ENCODE results near the gene POLDIP3.
A peak's percentile ranks its signal among the peaks of the same experiment; 100 is the strongest.

The POLDIP3 gene

DNA sequence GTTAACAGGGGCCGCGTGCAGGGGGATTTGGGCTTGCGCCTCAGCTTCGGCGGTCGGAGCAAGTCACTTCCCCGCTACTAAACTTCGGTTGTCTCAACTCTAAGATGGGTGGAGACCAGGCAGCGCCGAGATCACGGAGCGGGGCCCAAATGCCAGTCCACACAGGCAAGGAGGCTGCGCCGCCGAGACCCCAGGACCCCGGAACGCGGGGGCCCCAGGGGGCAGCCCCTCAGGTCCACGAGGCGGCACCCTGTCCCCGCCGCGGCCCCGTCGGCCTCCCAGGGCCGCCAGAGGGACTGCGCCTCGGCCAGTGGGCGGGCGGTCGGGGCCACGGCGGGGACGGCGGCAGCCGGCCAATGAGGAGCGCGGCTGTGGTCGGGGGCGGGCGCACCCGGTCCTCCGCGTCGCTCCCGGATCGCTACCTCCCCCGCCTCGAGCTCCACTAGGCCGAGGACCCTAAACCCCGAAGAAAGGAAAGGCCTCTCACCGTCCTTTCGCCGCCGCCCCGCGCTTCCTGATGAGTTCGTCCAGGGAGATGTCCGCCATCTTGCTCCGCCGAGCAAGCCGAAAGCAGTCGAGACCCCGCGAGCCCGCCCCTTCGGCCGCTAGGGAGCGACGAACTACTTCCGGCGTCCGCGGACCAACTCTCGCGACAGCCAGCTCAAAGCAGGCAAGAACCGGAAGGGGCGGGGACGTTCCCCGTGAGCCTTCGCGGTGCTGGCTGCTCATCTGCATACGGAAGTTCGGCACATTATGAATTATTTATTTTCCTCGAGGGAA is at the start of gene POLDIP3:
TSS of gene POLDIP3 (minus strand) at position 572 of the 780 bp plus-strand sequence. CDS start at position 546, 26 bp downstream.
- peak; percentile 98 for DNase-seq (ENCODE audit: low read depth in 2 of 3, low spot score in 1 of 3)

DNA sequence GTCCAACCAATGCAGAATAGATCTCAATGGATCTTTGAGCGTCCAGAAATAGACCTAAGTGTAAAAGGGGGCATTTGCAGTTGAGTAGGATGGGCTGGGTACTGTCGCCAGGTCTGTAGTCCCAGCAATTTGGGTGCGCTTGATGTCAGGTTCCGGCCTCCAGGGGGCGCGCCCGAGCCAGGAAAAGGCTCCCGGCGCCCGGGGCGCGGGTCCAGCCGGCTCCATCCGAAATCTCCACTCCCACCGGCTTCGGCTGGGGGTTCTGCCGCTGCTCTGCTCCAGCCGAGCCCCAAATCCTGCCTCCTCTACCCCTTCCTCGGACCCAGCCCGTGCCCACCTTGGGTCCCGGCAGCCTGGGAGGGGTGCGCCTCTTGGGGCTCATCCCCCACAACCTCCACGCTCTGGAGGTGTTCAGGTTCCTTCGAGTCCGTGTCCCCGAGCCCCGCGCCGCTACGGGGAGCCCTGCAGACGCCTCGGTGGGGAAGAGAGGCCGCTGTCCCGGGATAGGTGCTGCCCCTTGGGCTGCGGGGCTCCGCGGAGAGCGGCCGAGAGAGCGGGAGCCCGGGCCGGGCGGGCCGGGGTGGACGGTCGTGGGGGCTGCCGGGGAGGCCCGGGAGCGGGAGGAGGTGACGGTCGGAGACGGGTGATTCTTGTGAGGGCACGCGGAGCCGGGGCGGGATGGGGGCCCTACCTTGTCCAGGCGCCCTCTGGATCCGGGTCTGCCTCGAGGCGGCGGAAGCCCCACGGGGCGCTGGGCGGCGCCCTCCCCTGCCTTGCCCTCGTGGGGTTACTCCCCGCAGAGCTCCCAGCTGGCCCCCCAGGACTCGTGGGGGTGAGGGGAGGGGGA is 47.5 kb upstream of the POLDIP3 start:
- DNase-seq (ENCODE audit: low read depth in 2 of 3, low spot score in 1 of 3), result peak; percentile 62 to 79 (median 75)

DNA sequence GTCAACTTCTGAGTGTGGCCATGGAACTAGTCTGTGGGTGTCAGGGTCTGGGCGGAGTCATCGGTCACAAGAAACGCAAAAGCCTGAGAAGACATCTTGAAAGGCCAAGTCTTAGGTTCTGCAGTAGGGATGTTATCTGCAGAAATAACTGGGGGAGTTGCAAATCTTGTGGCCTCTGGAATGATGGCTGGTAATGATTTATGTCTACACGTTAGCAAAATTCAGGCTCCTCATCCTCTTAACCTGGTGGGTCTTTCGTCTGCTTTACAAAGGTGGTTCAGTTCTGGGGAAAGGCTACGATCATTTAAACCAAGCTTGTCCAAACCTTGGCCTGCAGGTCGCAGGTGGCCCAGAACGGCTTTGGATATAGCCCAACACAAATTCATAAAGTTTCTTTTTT is 41.9 kb upstream of the POLDIP3 start:
- DNase-seq (ENCODE audit: low read depth in 2 of 3, low spot score in 1 of 3), result no peak

GRCh38 chr22:42655693-42656092 is 41.0 kb upstream of the POLDIP3 start:
- no peak for DNase-seq (ENCODE audit: low read depth in 2 of 3, low spot score in 1 of 3)

DNA sequence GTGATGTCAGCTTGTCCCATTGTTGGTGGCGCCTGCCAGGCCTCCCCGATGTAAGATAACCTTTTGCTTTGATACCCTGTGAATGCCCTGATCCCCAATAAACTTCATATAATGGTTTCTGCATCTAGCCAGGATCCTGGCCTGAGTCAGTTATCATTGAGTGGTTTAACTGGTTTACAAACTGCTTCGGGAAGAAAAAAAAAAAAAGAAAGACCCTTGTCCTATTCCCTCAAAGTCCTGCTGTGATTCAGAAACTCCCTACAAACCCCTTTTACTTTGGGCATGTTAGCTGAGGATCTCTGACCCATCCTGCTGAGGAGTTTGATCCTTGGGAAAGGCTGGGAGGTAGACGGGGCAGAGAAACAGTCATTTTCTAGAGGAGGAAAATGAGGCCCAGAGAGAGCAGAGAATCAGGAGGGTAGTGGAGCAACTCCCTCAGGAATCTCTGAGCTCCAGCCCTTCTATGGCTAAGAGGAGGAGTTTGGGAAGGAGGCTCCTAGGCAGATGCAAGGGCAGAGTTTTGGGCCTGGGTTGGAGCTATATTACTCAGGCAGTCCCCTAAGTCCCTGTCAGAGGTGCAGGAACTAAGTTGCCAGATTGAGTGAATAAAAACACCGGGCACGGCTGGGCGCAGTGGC is 39.9 kb upstream of the POLDIP3 start:
- no peak for DNase-seq (ENCODE audit: low read depth in 2 of 3, low spot score in 1 of 3)

- DNase-seq (ENCODE audit: low read depth in 2 of 3, low spot score in 1 of 3), result no peak
Observed at GRCh38 chr22:42653999-42654398, 39.3 kb upstream of the POLDIP3 start.

DNA sequence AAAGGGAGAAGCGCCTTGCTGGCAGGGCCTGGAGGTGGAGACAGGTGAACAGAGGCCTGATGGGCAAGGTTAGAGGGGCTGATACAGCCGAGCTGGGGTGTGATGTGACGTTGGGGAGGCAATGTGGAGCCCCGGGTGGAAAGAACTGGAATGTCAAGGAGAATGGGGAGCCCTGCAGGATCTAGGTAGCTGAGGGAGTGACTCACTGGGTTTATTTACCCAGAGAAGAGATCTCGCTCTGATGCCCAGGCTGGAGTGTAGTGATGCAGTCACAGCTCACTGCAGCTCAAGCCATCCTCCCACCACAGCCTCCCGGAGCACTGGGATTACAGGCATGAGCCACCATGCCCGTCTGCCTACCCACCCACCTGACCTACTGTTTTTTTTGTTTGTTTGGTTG is 36.5 kb upstream of the POLDIP3 start:
- DNase-seq (ENCODE audit: low read depth in 2 of 3, low spot score in 1 of 3), result no peak

DNA sequence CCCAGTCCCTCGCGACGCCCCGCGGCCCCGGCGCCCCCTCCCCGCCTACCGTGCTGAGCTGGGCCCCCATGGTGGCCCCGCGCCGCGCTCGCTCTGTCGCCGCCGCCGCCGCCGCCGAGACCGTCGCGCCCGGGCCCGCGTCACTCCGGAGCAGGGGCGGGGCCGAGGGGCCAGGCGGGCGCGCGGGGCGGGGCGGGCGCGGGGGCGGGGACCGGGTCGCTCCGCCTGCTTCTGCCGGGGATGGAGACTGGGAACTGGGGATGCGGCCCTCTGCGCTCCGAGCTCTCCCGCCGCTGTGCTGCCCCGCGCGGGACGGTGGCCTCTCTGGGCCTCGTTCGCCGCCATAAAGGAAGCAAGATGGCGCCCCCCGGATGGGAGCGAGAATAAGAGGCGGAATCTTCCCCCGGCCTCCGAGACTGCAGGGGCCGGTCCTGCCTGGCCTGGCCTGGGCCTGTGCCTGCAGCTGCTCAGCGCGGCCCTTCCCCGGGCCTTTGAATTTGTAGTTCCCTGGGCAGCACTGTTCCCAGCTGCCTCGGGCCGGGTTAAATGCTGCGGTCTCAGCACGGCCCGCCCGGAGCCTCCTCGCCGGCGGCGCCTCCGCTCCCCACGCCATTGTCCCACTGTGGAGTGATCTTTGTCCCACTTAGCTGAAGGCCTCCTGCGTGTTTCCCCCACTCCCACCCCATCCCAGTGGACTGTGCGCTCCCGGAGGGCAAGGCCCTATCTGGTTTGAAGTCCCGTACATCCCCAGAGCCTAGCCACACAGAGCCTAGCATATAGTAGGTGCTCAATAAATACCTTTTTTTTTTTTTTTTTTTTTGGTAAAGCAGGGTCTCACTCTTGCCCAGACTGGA is 34.8 kb upstream of the POLDIP3 start, which contains the start of gene CYB5R3:
TSS of gene CYB5R3 (minus strand) at position 147 of the 854 bp plus-strand sequence. CDS start at position 70, 77 bp downstream.
- peak; percentile 76 to 81 (median 77) for DNase-seq (ENCODE audit: low read depth in 2 of 3, low spot score in 1 of 3)

DNA sequence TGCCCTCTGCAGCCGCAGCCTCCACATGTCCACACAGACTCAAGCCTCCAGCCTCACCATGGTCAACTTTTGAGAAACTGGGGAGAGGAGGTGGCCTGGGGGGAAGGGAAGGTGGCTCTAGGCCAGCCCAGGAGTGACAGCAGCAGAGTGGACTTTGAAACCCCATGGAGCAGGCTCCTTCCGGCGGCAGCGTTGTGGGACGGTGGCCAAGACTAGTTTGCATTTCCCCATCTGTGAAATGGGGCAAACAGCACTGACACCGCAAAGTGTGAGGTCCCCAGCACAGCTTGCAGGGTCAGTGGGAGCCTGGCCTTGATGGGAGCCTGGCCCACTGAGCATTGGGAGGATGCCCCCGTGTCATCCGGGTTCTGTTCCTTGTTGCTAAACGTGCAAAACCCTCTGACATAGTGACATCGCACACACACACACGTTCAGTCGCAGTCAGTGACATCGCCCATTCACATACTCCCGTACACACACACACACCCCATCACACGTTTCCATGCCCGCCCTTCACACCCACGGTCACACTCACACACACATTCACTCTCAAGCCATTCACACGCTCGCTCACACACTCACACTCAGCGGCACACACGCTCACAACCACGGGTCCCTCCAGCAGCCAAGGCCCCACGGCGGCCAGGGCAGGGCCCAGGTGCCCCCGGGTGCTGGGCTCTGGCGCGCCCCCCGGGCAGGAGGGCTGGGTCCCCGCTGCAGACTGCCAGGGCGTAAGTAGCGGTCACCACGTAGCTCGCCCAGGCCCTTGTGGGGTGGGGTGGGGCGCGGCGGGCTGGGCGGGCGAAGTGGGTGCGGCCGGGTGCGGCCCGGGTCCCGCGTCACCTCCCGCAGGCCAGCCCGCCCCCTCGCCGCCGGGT is 33.9 kb upstream of the POLDIP3 start:
- DNase-seq (ENCODE audit: low read depth in 2 of 3, low spot score in 1 of 3), result peak in 2 of 3 donors; percentile 10 to 12

DNA sequence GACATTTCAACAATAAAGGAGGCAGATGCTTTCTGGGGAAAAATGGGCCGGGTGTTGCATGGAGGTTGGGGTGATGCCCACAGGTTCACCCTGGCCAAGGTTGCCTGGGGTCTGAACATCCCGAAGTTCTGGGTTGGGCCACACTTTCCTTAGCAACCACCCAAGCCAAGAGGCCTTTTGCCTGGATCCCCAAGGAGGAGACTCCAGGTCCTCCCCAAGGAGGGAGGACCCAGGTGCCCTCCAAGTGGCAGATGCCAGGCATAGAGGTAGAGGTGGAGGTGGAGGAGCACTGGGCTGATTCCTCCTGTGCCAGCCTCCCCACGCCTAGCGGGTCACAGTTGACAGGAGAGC is 33.3 kb upstream of the POLDIP3 start:
- no peak for DNase-seq (ENCODE audit: low read depth in 2 of 3, low spot score in 1 of 3)

GRCh38 chr22:42646569-42647525 is 32.2 kb upstream of the POLDIP3 start:
- DNase-seq (ENCODE audit: low read depth in 2 of 3, low spot score in 1 of 3), result no peak

DNA sequence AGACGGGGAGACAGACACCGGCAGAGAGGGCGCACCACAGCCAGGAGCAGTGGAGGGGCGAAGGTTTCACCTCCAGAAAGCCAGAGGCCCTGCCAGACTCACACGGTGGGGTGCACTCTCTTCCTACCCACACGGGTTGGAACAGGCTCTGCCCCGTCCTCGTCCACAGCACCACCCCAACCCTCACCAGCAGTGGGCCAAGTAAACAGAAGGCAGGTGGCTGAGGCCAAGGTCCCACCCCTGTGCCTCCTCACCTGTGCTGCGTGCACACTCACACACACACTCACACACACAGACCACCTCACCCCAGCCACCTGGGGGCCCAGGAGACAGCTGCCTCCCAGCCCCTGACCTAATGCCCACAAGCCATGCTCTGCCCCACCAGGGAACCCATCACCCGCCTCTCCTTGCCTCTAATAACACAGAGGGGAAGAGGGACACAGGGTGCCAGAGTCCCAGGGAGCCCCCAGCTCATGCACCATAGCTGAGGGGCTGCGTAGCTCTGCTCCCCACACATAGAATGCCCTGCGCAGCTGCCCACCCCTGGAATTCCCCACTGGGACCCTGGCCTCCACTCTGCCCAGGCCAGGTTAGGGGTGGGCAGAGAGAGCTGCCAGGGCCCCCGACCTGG is 31.4 kb upstream of the POLDIP3 start:
- no peak for DNase-seq (ENCODE audit: low read depth in 2 of 3, low spot score in 1 of 3)

DNA sequence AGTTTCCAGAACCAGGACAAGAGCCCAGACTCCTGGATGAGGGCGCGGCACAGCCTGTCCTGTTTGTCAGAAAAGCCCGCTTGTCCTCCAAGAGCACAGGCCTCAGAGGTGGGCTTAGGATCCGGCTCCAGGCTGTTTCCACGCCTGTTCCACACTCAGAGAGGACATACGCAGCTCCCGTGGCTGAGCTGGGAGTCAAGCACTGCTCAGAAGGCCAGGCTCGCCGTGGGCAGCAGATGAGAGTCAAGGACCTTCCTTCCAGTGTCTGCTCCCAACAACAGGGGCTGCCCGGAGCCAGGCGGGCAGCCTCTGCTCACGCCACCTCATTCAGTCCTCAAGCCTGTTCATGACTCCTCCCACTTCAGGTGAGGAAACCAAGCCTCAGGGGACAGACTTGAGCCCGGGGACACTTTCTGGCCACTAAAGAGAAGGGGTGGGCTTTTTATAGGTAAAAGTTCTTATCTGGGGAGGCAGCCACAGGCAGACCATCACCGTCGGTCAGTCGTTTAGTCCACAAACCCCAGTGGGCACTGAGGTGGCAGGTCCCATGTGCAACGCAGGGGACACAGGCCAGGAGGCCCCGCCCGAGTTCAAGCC is 30.8 kb upstream of the POLDIP3 start:
- no peak for DNase-seq (ENCODE audit: low read depth in 2 of 3, low spot score in 1 of 3)

DNA sequence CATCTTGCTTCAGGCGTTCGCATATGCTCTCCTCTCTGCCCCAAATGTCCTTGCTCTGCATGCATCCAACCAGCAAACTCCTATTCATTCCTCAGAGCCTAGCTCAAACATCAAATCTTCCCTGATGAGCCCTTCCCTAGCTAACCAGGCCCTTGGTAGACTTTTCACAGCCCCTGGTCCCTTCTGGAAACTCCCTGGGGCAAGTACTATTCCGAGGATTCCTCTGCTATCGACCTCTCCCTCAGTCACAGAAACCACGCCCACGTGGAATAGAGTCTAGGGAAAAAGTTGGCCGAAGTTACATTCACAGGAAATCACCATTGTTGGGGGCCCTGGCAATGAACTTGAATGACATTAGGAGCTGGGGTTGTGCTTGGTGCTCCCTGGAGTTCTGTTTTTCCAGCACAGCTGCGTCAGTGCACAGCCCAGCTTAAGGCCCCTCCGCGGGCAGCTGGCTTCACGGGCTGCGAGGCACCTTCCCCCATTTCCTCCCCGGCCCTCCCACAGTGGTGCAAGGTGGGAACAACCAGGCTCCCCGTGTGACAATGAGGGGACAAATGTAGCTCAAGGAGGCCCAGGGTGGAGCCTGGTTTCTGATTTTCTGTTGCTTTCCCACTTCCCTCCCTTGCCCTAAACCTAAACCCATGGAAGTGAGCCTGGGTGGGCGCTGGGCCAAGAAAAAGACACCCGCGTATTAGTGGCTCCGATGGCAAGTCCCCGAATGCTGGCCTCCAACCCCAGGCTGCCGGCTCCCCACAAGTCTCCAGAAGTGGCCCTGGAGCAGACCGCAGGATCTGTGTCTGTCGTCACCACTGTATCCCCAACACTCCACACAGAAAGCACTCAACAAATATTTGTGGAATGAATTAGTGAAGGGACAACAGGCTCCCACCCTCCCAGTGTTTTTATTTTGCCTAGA is 30.0 kb upstream of the POLDIP3 start:
- no peak for DNase-seq (ENCODE audit: low read depth in 2 of 3, low spot score in 1 of 3)

DNA sequence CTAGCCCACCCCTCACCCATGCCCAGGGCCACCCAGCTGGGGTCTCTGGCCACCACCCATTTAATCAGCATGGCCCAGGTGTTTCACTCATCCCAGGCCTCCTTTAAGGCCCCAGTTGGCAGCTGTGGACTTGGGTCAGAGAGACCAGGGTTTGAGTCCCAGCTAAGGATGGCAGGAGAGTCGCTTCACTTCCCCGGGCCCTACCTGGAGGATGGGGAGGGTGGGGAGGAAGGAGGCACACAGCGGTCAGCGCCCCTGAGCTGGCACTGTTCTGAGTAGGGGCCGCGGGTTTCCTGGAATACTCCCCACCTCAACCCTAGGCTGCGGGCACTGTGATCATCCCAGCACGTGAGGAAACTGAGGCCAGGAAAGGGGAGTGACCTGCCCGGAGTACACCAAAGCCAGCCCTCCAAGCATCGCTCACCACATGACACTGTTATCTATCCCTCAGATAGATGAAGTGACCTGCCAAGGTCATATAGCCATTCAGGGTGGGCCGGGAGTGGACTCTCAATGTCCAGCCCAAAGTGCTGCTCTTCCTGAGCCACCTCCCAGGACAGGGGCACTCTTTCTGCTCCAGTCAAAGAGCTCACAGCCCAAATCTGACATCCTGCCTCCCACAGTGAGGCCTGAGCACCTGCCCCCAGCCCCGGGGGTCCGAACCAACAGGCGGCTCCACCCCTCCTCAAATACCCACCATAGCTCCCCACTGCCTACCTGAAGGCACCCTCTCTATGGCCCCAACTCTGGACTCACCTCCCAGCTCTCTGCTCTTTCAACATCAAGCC is 29.1 kb upstream of the POLDIP3 start:
- no peak for DNase-seq (ENCODE audit: low read depth in 2 of 3, low spot score in 1 of 3)

Measured in stimulated activated CD4-positive, alpha-beta T cell treated with anti-CD3 and anti-CD28 coated beads, Interleukin-12 subunit alpha, Interleukin-12 subunit beta, amount 100 ng/mL, for 48 hours (primary cell).